Neural progenitor cell (in vitro differentiated cells): Measurements from ENCODE around the gene C12orf60.

ENCODE experiments used
- EZH2 ChIP-seq: fragments of 200-600 bp; sonication (generic); IDR thresholded peaks from 2 replicates; pipeline ENCODE4 v1.6.1; 2017; ENCODE audit warnings: antibody characterized with exemption, mild to moderate bottlenecking, moderate library complexity
- EZH2phosphoT487 ChIP-seq: fragments of 200-600 bp; sonication (generic); IDR thresholded peaks from 2 replicates; pipeline ENCODE4 v1.6.1; 2017; ENCODE audit warnings: antibody characterized with exemption
- TF ChIP-seq, protein P1 (sequence below): fragments of 200-600 bp; sonication (generic); IDR thresholded peaks from 2 replicates; pipeline ENCODE4 v1.5.1; 2017; ENCODE audit warnings: antibody characterized with exemption, mild to moderate bottlenecking

DNA sequence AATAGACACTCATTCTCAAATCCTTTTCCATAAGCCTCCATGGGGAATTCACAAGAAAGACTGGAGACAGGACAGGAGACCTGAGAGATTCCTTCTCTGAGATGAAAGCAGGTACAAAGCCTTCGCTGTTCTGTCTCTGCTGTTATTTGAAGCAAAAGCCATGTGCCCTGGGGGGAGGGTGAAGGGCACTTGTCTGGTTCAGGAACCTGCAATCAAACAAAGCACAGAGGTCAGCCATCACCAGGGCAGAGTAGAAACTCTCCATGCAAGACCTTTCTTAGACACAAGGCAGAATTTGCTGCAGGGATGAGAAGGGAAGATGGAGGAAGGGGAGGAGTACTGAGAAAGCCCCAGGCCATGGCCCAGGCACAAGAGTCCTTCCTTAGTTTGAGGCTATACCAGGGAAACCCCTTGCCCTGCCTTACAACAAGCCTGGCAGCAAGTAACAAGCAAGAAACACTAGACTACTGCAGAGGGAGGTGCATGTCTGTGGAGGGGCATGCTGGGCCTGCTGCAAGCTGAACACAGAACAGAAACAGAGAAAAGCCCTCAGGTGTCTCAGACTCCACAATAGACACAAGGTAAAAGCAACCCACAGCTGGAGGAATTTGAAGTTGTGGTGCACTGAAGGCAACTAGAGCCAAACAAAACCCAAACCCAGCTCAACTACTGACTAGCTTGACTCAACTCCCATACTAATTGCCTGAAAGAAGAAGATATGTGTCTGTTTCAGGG lies 47.6 kb downstream of the C12orf60 start:
- TF ChIP-seq, protein P1, sequence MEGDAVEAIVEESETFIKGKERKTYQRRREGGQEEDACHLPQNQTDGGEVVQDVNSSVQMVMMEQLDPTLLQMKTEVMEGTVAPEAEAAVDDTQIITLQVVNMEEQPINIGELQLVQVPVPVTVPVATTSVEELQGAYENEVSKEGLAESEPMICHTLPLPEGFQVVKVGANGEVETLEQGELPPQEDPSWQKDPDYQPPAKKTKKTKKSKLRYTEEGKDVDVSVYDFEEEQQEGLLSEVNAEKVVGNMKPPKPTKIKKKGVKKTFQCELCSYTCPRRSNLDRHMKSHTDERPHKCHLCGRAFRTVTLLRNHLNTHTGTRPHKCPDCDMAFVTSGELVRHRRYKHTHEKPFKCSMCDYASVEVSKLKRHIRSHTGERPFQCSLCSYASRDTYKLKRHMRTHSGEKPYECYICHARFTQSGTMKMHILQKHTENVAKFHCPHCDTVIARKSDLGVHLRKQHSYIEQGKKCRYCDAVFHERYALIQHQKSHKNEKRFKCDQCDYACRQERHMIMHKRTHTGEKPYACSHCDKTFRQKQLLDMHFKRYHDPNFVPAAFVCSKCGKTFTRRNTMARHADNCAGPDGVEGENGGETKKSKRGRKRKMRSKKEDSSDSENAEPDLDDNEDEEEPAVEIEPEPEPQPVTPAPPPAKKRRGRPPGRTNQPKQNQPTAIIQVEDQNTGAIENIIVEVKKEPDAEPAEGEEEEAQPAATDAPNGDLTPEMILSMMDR = no peak
- no peak for TF ChIP-seq EZH2phosphoT487
- no peak for TF ChIP-seq EZH2
